Mucosa of rectum (tissue), 2 donors: ENCODE measurements around the gene CDHR2.
"Not testable (repeated sequence)": the region's sequence is repeated elsewhere in the genome, so short reads cannot be mapped to it uniquely, and the experiment has no call there.

Experiments
- H3K27ac ChIP-seq, 2 donors: one replicate each; pipeline ENCODE4 v1.7.0; 2013; ENCODE audit warnings: inconsistent platforms in 2 of 2, low read depth in 2 of 2, low read length in 2 of 2
- H3K27me3 ChIP-seq, 2 donors: one replicate each; pipeline ENCODE4 v1.7.0; 2013; ENCODE audit warnings: low read length in 2 of 2; ENCODE audit not compliant: control insufficient read depth in 2 of 2, insufficient read depth in 2 of 2
- H3K36me3 ChIP-seq, 2 donors: one replicate each; pipeline ENCODE4 v1.7.0; 2013; ENCODE audit warnings: low read length in 2 of 2; ENCODE audit not compliant: control insufficient read depth in 2 of 2, insufficient read depth in 2 of 2
- H3K4me1 ChIP-seq, 2 donors: one replicate each; pipeline ENCODE4 v1.7.0; 2013; ENCODE audit warnings: low read length in 2 of 2, mild to moderate bottlenecking in 1 of 2; ENCODE audit not compliant: control insufficient read depth in 2 of 2, insufficient read depth in 2 of 2
- H3K4me3 ChIP-seq, 2 donors: one replicate each; pipeline ENCODE4 v1.7.0; 2013; ENCODE audit warnings: low read length in 2 of 2
- H3K9ac ChIP-seq, 2 donors: one replicate each; pipeline ENCODE4 v1.7.0; 2013; ENCODE audit warnings: low read length in 2 of 2, low read depth in 1 of 2, mild to moderate bottlenecking in 1 of 2
- H3K9me3 ChIP-seq, 2 donors: one replicate each; pipeline ENCODE4 v1.7.0; 2013; ENCODE audit warnings: low read length in 2 of 2; ENCODE audit not compliant: control insufficient read depth in 2 of 2
- donor health status: healthy.
- donor health status: Normal muscosa, but diverticular disease.

Gene CDHR2

GRCh38 chr5:176593273-176593869, 44.2 kb downstream of the CDHR2 start:
- Histone ChIP-seq H3K9ac (no peak overlapping the region), H3K36me3 (peaks cover 2 to 4% of the 10 kb centered on the region in 2 donors), H3K27me3 (no peaks in the 10 kb centered on the region), H3K4me3 (no peak overlapping the region), H3K4me1 (peaks cover 3 to 5% of the 10 kb centered on the region in 2 donors), H3K9me3 (no peaks in the 10 kb centered on the region), H3K27ac (no peak overlapping the region)

- Histone ChIP-seq H3K9me3 (no peaks in the 10 kb centered on the region), H3K27ac (no peak overlapping the region), H3K4me1 (peaks cover 3 to 5% of the 10 kb centered on the region in 2 donors), H3K27me3 (no peaks in the 10 kb centered on the region), H3K36me3 (peaks cover 2 to 4% of the 10 kb centered on the region in 2 donors), H3K4me3 (no peak overlapping the region), H3K9ac (no peak overlapping the region)
Measured at GRCh38 chr5:176594554-176594953, 45.4 kb downstream of the CDHR2 start.

GRCh38 chr5:176595386-176595943, 46.3 kb downstream of the CDHR2 start:
- peaks cover 3 to 5% of the 10 kb centered on the region in 2 donors for H3K4me1 ChIP-seq
- H3K36me3 ChIP-seq = peaks cover 2 to 4% of the 10 kb centered on the region in 2 donors
- H3K9ac ChIP-seq = no peak overlapping the region
- no peak overlapping the region for H3K4me3 ChIP-seq
- H3K27ac ChIP-seq = no peak overlapping the region
- no peaks in the 10 kb centered on the region for H3K9me3 ChIP-seq
- H3K27me3 ChIP-seq = no peaks in the 10 kb centered on the region

GRCh38 chr5:176596069-176596644, 47.0 kb downstream of the CDHR2 start:
- Histone ChIP-seq H3K27me3 (no peaks in the 10 kb centered on the region), H3K4me1 (peaks cover 3 to 5% of the 10 kb centered on the region in 2 donors), H3K36me3 (peaks cover 2 to 4% of the 10 kb centered on the region in 2 donors), H3K9ac (peak overlapping the region in 1 of 2 donors; percentile 18), H3K9me3 (no peaks in the 10 kb centered on the region), H3K4me3 (peak overlapping the region; percentile 38 to 47), H3K27ac (no peak overlapping the region)

- Histone ChIP-seq H3K9me3 (no peaks in the 10 kb centered on the region), H3K36me3 (peaks cover 2% of the 10 kb centered on the region in 2 donors), H3K9ac (peak overlapping the region in 1 of 2 donors; percentile 27), H3K4me3 (peak overlapping the region; percentile 47 to 48), H3K27ac (no peak overlapping the region), H3K27me3 (no peaks in the 10 kb centered on the region), H3K4me1 (peaks cover 3 to 5% of the 10 kb centered on the region in 2 donors)
Measured at GRCh38 chr5:176596689-176597416, 47.7 kb downstream of the CDHR2 start.

- no peaks in the 10 kb centered on the region for H3K9me3 ChIP-seq
- H3K36me3 ChIP-seq = no peaks in the 10 kb centered on the region
- peak overlapping the region in 1 of 2 donors; percentile 27 for H3K9ac ChIP-seq
- peaks cover 3 to 5% of the 10 kb centered on the region in 2 donors for H3K4me1 ChIP-seq
- no peaks in the 10 kb centered on the region for H3K27me3 ChIP-seq
- H3K4me3 ChIP-seq = peak overlapping the region in 1 of 2 donors; percentile 47
- no peak overlapping the region for H3K27ac ChIP-seq
Measured at GRCh38 chr5:176597417-176598389, 48.6 kb downstream of the CDHR2 start.

GRCh38 chr5:176599749-176600430, 50.7 kb downstream of the CDHR2 start:
- not testable (repeated sequence) for H3K9me3 ChIP-seq, H3K27ac ChIP-seq, H3K36me3 ChIP-seq, H3K4me1 ChIP-seq, H3K27me3 ChIP-seq, H3K4me3 ChIP-seq, H3K9ac ChIP-seq

GRCh38 chr5:176601901-176602482, 52.9 kb downstream of the CDHR2 start:
- H3K4me1 ChIP-seq = peaks cover 0 to 3% of the 10 kb centered on the region in 2 donors
- H3K9ac ChIP-seq = no peak overlapping the region
- no peaks in the 10 kb centered on the region for H3K27me3 ChIP-seq
- H3K27ac ChIP-seq = no peak overlapping the region
- no peak overlapping the region for H3K4me3 ChIP-seq
- H3K9me3 ChIP-seq = no peaks in the 10 kb centered on the region
- H3K36me3 ChIP-seq = no peaks in the 10 kb centered on the region

- H3K9ac ChIP-seq = no peak overlapping the region
- no peaks in the 10 kb centered on the region for H3K4me1 ChIP-seq
- H3K36me3 ChIP-seq = no peaks in the 10 kb centered on the region
- no peak overlapping the region for H3K4me3 ChIP-seq
- H3K27me3 ChIP-seq = no peaks in the 10 kb centered on the region
- no peak overlapping the region for H3K27ac ChIP-seq
- no peaks in the 10 kb centered on the region for H3K9me3 ChIP-seq
Measured at GRCh38 chr5:176603091-176603490, 53.9 kb downstream of the CDHR2 start.
